Effector CD8-positive, alpha-beta T cell (primary cell): ENCODE data around the gene NR3C2.

Experiments used
- DNase-seq: peaks from one replicate; lab custom pipeline; 2025; lab: John Stamatoyannopoulos, UW
- total RNA-seq, 4 experiments: gene quantifications; one replicate each; lab custom pipeline; 2026; lab: John Stamatoyannopoulos, UW

Gene NR3C2
- 27.5 to 54.8 (median 38.2) reads per million in 4 experiments for total RNA-seq

DNA sequence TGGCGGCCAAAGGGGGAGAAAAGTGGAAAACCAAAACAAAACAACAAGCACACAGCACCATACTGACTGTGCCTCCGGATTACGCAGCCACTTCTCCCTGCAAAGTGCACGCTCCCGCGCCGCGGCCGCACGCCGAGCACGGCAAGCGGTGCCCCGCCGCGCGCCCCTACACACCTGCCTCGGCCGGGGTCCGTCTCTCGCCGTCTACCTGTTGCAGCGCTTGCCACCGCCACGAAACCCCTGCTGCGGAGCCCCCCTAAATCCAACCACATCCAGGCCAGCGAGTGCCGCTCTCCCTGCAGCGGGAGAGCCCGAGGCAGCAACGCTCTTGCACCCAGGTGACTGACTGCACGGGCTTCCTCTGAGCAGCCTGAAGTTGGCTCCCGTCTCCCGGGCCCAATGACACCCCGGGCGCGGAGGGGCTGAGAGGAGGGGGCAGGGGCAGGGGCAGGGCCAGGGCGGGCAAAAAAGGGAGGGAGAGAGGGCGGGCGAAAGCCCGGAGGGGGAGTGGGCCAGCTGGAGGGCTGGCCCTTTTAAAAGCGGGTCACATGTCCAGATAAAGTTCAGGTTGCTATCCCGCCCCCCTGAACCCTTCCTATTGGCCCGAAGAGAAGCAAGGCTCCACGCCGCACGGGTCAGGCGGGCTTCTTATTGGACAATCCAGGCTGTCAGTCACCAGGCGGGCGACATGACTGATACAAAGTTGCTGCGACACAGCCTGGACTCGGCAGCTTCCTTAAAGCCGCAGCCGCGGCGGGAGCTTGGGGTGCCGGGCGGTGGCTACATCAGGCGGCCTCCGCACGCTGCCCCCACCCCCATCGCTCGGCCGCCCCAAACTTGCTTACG is at the start of gene NR3C2:
Gene NR3C2, minus strand, starts transcription at position 429 of the 846 bp plus-strand sequence.
- DNase-seq: peak; percentile 97

DNA sequence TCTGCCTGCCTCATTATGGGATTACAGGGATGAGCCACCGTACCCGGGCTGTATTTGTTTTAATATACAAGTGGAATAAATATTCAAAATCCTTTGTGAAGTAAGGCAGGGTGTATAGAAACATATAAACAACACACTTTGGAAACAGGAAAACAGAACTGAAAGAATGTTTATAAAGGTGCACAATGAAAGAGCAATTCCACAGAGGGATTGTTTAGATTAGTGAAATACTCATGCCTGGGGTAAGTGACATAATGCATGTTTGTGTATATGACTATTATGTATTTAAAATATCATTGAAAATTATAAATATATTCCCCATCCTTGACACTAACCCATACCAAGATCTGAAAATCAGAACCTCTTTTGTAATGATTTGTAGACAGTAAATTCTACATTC is 45.0 kb upstream of the NR3C2 start:
- no peak for DNase-seq

DNA sequence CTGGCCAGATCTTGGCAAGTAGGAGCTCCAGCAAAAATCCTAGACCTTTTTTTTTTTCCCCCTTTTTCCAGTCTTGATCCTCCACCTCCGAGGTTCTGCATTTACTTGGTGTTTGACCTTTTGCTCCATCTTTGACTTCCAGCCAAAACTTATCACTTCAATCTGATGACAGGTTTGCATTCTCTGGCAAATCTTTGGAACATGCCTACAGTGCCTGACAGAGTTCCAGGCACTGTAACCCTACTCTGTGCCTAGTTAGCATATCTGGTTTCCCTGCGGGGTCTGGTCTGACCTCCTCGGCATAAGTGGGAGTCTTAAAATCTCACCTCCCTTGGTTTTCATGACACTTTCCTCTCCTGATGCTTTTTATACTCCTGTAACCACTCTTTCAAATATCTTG is 39.4 kb upstream of the NR3C2 start:
- DNase-seq: no peak

DNA sequence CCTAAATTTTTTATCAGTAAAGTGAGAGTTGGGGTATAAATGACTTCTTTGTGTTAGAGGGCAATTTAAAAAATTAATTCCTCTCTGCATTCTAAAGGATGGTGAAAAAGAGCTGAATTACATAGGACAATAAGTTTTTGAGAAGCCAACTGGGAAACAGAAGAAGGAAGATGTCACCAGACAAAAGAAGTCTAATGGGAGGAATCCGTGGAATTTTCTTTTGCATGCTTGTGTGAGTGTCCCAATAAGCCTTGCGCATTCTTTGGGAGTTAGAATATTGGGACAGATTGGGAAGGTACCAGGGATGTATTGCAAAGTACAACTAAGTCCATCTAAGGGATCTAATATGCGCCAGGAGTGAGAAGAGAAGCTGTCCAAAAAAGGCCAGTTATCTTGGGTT is 35.1 kb upstream of the NR3C2 start:
- DNase-seq: no peak

- DNase-seq: no peak
Measured at GRCh38 chr4:148469938-148470337, 27.7 kb upstream of the NR3C2 start.

GRCh38 chr4:148454835-148455234 is 12.6 kb upstream of the NR3C2 start:
- no peak for DNase-seq

DNA sequence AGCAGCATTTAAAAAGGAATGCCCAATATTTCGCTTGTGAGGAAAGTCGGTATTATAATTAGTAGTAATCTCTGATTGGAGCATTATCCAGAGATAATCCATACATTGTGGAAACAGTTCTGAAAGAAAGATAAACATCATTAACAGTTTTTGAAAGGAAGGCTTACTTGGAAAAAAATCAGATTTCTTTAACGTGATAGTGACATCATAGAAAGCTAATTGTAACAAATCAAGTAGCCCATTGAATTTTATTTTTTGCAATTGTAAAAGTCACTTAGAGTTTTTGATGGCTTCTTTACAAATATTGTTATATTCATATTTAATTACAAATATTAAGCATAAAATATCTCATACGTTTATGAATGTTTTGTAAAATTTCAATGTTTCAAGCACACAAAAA is 11.6 kb upstream of the NR3C2 start:
- no peak for DNase-seq

GRCh38 chr4:148452970-148453369 is 10.8 kb upstream of the NR3C2 start:
- DNase-seq: no peak

DNA sequence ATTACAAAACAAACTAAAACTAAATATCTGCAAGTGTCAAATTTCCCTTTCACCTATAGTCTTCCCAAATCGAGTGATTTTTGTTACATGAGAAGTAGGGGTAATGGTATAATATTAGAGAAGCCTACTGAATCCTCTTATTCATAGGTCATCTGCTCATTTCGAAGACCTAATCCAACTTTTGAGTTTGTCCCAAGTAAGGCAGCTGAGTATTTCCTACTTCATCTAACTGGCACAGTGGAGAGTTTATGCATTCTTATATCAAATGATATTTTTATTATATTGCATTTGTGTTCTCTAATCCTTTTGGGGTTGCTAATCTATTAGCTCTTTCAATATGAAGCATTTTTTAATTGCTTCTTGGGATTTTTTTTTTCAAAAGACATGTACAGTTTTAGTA is 7.7 kb upstream of the NR3C2 start:
- DNase-seq: no peak

- DNase-seq: no peak
Measured at GRCh38 chr4:148448141-148448540, 5.9 kb upstream of the NR3C2 start.

DNA sequence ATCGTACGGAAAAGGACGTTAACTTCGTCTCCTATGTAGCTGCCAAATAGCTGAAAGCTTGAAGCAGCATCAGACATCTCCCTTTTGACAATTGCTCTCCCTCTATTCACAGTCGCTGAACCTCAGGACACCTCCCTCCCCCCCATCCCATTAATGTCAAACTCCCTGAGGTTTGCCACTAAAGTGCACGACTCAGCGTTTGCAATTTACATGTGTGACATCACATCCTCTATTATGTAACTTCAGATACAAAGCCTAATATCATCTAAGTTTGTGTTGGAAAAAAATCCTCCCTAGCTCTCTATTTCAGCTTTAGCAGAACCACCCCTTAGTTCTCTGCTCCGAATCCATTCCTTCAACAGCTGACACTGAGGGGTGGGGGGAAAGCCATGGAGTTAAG is 5.5 kb upstream of the NR3C2 start:
- DNase-seq: peak; percentile 29

DNA sequence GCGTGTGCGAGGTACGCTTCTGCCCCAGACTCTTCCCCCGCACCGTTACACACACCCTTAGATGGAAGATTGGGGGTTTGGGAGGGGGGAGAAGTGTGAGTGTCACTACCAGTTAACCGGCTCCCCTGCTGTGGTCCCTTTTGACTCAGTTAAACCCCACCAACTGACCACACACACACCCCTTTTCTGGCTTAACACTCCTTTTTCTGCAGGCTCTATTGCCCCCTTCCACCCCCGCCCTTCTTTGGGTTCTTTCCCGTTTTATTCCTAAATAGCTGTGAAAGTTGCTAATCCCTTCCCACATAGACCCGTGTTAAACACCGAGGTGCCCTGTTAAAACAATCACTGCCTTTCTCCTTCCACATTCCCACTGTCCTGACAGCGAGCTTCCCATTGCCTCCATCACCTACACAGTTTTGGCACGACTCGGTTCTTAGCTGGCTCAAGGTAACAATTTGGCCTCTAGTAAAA is 3.7 kb upstream of the NR3C2 start:
- DNase-seq: no peak

- peak; percentile 73 for DNase-seq
Measured at GRCh38 chr4:148445071-148445859, 3.1 kb upstream of the NR3C2 start.

GRCh38 chr4:148444296-148445070 is 2.3 kb upstream of the NR3C2 start:
- DNase-seq: peak; percentile 42

DNA sequence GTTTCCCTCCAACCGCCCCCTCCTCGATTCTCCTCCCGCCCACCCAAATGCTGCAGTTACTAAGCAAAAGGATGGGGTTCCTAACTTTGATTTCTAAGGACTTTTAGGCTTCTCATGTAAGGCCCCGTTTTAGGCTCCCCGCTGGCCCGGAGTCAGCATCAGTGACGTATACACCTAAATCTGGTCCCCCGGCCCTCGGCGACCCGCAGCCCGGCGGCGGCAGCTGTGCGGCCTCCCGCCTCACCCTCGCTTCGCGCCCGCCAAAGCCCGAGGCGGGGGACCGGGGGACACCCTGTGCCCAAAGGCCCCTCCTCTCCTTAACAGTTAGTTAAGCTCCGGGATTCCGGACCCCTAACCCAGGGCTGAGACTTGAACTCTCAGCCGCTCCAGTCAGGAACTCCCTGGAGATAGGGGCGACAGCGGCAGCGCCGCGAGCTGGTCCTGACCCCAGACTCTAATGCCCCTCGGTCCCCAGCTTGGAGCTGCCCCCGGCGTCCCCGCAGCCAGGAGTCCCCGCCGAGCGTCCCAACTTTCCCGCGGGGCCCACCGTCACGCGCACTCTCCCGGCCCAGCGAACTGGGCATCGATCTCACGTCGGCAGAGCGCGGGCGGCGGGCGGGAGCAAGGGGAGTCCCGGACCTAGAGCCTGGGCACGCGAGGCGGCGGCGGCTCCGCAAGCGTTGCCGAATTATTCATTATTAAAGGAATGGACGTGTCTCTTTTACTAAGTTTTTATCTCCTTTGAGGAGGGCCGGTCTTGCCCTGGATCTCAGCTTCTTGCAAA is 1.5 kb upstream of the NR3C2 start:
- DNase-seq: peak; percentile 16

DNA sequence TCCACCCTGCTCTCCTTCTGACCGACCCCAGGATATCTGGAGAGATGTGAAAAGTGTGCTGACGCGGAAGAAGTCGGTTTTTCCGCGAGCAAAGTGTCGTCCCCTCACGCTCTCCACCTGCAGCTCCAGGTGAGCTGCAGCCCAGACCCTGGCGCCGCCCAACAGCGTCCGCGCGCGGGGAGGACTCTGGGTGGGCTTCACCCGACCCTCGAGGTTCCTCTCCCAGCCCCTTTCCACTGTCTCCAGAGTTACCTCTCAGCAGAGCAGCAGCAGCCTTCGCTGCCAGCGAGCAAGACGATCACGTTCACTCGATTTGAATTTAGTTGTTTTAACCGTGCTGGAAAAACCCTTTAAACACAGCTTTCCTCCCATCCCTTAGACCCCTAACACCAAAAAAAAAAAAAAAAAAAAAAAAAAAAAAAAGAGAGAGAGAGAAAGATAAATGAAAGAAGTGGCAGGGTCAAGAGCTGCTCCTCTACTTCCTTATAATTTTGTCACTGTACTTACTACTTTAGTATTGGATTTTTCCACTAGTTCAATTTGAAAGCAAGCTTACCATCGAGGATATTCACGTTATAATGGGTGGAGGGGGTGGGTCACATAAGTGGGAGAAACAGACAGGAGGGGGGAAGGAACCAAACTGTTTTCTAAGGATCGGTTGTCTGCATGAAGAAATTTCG is 758 bp upstream of the NR3C2 start:
- peak; percentile 51 for DNase-seq

GRCh38 chr4:148441624-148441985 is 609 bp downstream of the NR3C2 start:
- no peak for DNase-seq

GRCh38 chr4:148438047-148438446 is 4.2 kb downstream of the NR3C2 start:
- no peak for DNase-seq

DNA sequence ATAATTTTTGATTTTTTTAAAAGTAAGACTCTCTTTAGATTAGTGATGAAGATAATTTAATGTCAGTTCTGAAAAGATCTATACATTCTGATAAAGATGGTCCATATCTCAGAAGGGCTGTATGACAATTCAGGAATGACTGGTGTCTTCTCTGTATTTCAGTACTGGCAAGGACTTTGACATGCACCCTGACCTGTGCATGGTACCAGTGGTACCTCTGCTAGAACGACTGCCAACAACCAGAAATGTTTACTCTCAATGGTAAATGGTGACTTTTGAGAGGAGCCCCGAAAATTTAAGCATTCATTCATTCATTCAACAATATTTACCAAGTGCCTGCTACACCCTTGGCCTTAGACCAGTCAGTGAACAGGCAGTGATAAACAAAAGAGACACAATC is 4.8 kb downstream of the NR3C2 start:
- no peak for DNase-seq

DNA sequence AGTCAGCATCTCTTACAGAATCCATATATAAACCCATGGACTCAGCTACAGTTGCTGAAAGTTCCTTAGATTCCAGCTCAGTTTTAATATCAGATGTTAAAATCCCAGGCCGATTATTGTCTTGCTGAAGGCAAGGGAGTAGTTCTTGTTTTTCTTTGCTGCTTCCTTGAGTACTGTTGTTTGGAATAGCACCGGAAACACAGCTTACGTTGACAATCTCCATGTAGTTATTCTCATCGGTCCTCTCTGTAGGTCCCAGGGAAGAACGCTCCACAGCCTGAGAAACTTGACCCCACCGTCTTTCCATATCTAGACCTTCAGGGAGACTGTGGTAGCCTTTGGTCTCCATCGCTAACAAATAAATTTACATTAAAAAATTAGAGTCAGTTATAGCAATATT is 5.7 kb downstream of the NR3C2 start:
- DNase-seq: no peak
